GM23248 (cell line): ENCODE data around the gene CD58.
"Not testable (repeated sequence)": the region's sequence is repeated elsewhere in the genome, so short reads cannot be mapped to it uniquely, and the experiment has no call there.

Experiments used
- EZH2 ChIP-seq: fragments of 200-600 bp; sonication (generic); IDR thresholded peaks from 2 replicates; pipeline ENCODE4 v1.6.1; 2018; ENCODE audit warnings: antibody characterized with exemption, mild to moderate bottlenecking; ENCODE audit not compliant: insufficient read depth, poor library complexity, severe bottlenecking
- EZH2phosphoT487 ChIP-seq: fragments of 200-600 bp; sonication (generic); IDR thresholded peaks from 2 replicates; pipeline ENCODE4 v1.6.1; 2018; ENCODE audit warnings: antibody characterized with exemption, moderate library complexity, mild to moderate bottlenecking, low read depth; ENCODE audit not compliant: insufficient read depth

- TF ChIP-seq EZH2, EZH2phosphoT487: not testable (repeated sequence)
These were observed 49.6 kb upstream of the CD58 start for GRCh38 chr1:116620392-116620791.
